ENCODE results near the gene PIK3C3. TPM values are rescaled to one million over a fixed set of nuclear protein-coding genes. Genes with fewer than 3 reads are reported as not detected.

Gene PIK3C3
- polyA plus RNA-seq, 1 of the 3 experiments (the other 2 are of a cell fraction), result 26.9 TPM

GRCh38 chr18:42038936-42039335, 83.9 kb downstream of the PIK3C3 start:
- DNase-seq, result no peak
- CTCF ChIA-PET, result interaction anchor here (1.4 to 6.7 kb wide), 2 partner anchors 12 to 14 kb away, joined by 9 to 54 read pairs; no protein-coding TSS in a partner anchor
- peaks cover 3 to 15% of the 10 kb centered on the region in 2 experiments; a peak in 2 of 4 replicates for H3K4me1 ChIP-seq (ENCODE audit: control insufficient read depth in 1 of 2, insufficient read depth in 2 of 2, low read depth in 1 of 2, low read length in 1 of 2)
- POLR2A ChIA-PET, result no interaction called here
- no peak overlapping the region for H2AFZ ChIP-seq (ENCODE audit: low read depth)
- no peak overlapping the region for H3K4me3 ChIP-seq (ENCODE audit: low read depth in 2 of 2, low read length in 1 of 2)
- H3K4me2 ChIP-seq, result peak overlapping the region; percentile 24
- H3K27me3 ChIP-seq (ENCODE audit: insufficient read depth), result no peaks in the 10 kb centered on the region
- no peaks in the 10 kb centered on the region for H4K20me1 ChIP-seq (ENCODE audit: insufficient read depth)
- WGBS (ENCODE audit: low lambda C conversion rate), result 8% methylated on average over 1 of the region's 1 CpG
- H3K79me2 ChIP-seq (ENCODE audit: insufficient read depth), result no peaks in the 10 kb centered on the region
- peaks cover 78 to 82% of the 10 kb centered on the region in 2 experiments for H3K36me3 ChIP-seq (replicated peaks in 1 of 2; ENCODE audit: control insufficient read depth in 1 of 2, insufficient read depth in 2 of 2, low read length in 1 of 2)
- H3K9ac ChIP-seq, result peak overlapping the region; percentile 29; the same call in 1 of the 2 replicates
- H3K9me3 ChIP-seq, result no peaks in the 10 kb centered on the region
- peak overlapping the region; percentile 75 to 81; a peak in 3 of 4 replicates for H3K27ac ChIP-seq (ENCODE audit: low read depth in 2 of 2, low read length in 1 of 2)
- H3F3A ChIP-seq (replicated peaks; ENCODE audit: insufficient read depth), result peaks cover 29% of the 10 kb centered on the region
- H3K9me2 ChIP-seq, result no peaks in the 10 kb centered on the region
- TF ChIP-seq PBX3 (IDR thresholded peaks at IDR 0.05), result peak; percentile 38
- 0 out of 2 replicates have a peak, but pooled peaks have one; percentile 38 for TF ChIP-seq ZBTB33 (IDR thresholded peaks at IDR 0.05; ENCODE audit: borderline replicate concordance, low read depth)
- peak; percentile 7; the same call in 1 of the 2 replicates for TF ChIP-seq NFIC (IDR thresholded peaks at IDR 0.05; ENCODE audit: borderline replicate concordance)
- peak in 1 of 2 experiments; percentile 21; a peak in 1 of 4 replicates for TF ChIP-seq EP300 (IDR thresholded peaks at IDR 0.05; ENCODE audit: borderline replicate concordance in 1 of 2, low read depth in 1 of 2, low read length in 1 of 2)
- no peak for TF ChIP-seq ELF1 (IDR thresholded peaks at IDR 0.05)
- TF ChIP-seq FOXJ3 (CRISPR knock-in tag; IDR thresholded peaks at IDR 0.05), result no peak
- TF ChIP-seq MEF2A (IDR thresholded peaks at IDR 0.05; ENCODE audit: borderline replicate concordance, low read depth), result no peak
- no peak for TF ChIP-seq RAD21 (IDR thresholded peaks at IDR 0.05; ENCODE audit: low read length)
- TF ChIP-seq SMC3 (IDR thresholded peaks at IDR 0.05; ENCODE audit: low read depth, low read length), result no peak
- no peak for TF ChIP-seq NRF1 (IDR thresholded peaks at IDR 0.05; ENCODE audit: low read depth, low read length)
- TF ChIP-seq USF1 (IDR thresholded peaks at IDR 0.05; ENCODE audit: borderline replicate concordance, low read depth), result no peak
- TF ChIP-seq REST (IDR thresholded peaks at IDR 0.05; ENCODE audit: low read depth, low read length), result no peak
- peak; percentile 62; the same call in 1 of the 2 replicates for TF ChIP-seq TCF12 (IDR thresholded peaks at IDR 0.05)
- TF ChIP-seq SIN3A (IDR thresholded peaks at IDR 0.05; ENCODE audit: borderline replicate concordance, low read depth, low read length), result no peak
- no peak for TF ChIP-seq IRF3 (IDR thresholded peaks at IDR 0.05; ENCODE audit: low read depth, low read length)
- TF ChIP-seq TEAD4 (IDR thresholded peaks at IDR 0.05; ENCODE audit: borderline replicate concordance, insufficient read depth), result peak; percentile 82; the same call in 1 of the 2 replicates
- TF ChIP-seq CTCF (IDR thresholded peaks at IDR 0.05), result no peak
- TF ChIP-seq MXI1 (IDR thresholded peaks at IDR 0.05; ENCODE audit: low read depth, low read length), result no peak
- TF ChIP-seq POLR2AphosphoS5 (IDR thresholded peaks at IDR 0.05; ENCODE audit: low read depth, low read length), result peak; percentile 47; the same call in 1 of the 2 replicates
- TF ChIP-seq JUND (IDR thresholded peaks at IDR 0.05), result peak; percentile 72
- TF ChIP-seq GABPA (IDR thresholded peaks at IDR 0.05; ENCODE audit: low read depth), result 0 out of 2 replicates have a peak, but pooled peaks have one; percentile 31
- peak; percentile 71; the same call in 1 of the 2 replicates for TF ChIP-seq FOSL2 (IDR thresholded peaks at IDR 0.05; ENCODE audit: borderline replicate concordance, low read depth)
- TF ChIP-seq RXRA (IDR thresholded peaks at IDR 0.05; ENCODE audit: borderline replicate concordance, low read depth), result no peak
- no peak for TF ChIP-seq GATA2 (CRISPR knock-in tag; IDR thresholded peaks at IDR 0.05)

Data from SK-N-SH (cell line).